HG02642 (cell line): ENCODE measurements around the gene PRLR.

Experiments used
- ATAC-seq: cut with Tn5 transposase; IDR thresholded peaks from one replicate; pipeline ENCODE4 v1.9.1; 2021; ENCODE audit warnings: mild to moderate bottlenecking; ENCODE audit not compliant: unreplicated experiment, poor library complexity

Gene PRLR

DNA sequence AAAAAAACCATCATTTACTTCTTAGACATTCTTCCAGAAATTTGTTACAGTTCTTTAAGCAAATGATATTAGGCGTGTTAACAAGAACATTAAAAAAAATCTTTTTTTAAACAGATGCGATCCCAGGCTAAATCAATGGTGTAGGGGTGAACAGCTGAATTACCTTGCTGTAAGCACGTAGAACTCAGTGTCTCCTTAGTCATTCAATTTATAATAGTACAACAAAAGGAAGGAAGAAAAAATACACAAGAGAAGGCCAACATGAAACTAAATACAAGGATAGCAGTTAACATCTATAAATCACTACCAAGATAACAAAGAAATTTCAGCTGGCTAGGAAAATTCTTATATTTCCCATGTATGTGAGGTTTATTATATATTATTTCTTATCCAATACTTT is 217.9 kb downstream of the PRLR start:
- no peak for ATAC-seq

- no peak for ATAC-seq
These were observed 219.6 kb downstream of the PRLR start for GRCh38 chr5:35010676-35011075.

DNA sequence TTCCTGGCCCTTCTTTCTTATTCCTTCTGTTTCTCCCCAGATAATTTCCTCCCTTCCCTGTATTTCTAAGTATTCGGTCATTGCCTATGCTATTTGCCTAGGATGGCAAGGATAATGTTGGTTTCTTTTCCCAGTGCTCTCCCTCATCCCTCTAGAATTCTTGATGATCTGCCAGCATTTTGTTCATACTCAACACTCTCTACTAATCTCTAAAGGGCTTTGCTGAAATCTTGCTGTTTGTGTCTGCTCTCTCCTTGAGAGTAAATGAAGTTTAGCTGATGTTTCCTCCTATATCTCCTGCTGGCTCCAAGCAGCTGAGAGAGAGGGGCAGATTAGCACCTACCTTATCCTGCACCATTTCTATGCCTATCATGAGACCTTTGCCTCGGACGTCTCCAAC is 220.6 kb downstream of the PRLR start:
- no peak for ATAC-seq

GRCh38 chr5:35009019-35009418 is 221.3 kb downstream of the PRLR start:
- ATAC-seq, result no peak

DNA sequence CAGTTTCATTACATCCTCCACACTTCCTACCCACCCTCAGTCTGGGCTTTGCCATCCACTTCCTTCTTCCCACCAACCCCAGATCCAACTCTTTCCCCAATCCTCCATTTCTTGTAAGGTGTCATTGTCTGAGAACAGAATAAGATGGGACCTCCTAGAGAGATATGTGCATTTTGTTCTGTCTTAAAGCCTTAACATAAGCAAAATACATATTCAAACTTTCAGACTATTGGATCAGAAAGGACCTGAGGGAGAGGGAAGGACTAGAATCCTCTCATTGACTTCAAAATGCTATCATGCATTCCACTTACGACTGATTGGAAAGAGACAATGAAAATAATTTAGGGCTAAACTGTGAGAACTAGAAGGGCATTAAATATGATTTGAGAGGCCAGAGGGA is 225.5 kb downstream of the PRLR start:
- ATAC-seq, result no peak

GRCh38 chr5:35004200-35004599 is 226.1 kb downstream of the PRLR start:
- no peak for ATAC-seq

- ATAC-seq, result peak; percentile 82
These were observed 227.0 kb downstream of the PRLR start for GRCh38 chr5:35003018-35003957.

DNA sequence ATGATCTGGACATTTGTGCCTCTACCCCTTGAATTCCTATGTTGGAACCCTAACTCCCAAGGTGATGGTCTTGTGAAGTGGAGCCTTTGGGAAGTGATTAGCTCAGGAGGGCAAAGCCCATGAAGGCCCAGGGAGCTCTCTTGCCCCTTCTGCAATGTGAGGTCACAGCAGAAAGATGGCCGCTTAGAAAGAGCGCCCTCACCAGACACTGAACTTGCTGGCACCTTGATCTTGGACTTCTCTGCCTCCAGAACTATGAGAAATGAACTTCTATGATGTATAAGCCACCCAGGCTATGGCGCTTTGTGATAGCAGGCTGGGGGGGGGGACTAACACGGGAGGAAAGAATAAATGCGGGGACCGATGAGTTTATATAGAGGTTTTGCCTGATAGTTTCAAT is 227.8 kb downstream of the PRLR start:
- ATAC-seq, result no peak

DNA sequence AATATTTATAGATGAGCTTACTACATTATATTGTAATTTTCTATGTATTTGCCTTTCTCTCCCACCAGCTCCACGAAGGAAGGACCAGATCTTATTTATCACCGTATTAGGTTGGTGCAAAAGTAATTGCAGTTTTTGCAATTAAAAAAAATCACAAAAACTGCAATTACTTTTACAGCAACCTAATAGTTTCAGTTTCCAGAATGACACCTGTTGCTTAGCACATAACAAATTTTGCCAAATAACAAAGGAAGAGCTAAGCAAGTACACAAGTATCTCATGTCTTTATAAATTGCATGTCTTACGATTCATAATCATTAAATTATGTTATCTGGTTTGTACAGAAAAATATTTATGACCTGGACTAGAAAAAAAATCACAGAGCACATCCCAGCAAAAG is 228.4 kb downstream of the PRLR start:
- no peak for ATAC-seq
